ENCODE data around the gene CNTNAP2.

GRCh38 chr7:148289630-148290029 lies 2173.0 kb downstream of the CNTNAP2 start:
- TF ChIP-seq POLR2AphosphoS5 (IDR thresholded peaks at IDR 0.05; ENCODE audit: borderline replicate concordance, low read depth, low read length) (no peak), EZH2 (IDR thresholded peaks at IDR 0.05) (no peak), FOXP2 (optimal IDR thresholded peaks at IDR 0.05; ENCODE audit: control extremely low read depth, extremely low read length, insufficient read depth) (no peak)
